Activated CD4-positive, alpha-beta T cell treated with anti-CD3 and anti-CD28 coated beads for 24 hours (primary cell): Measurements from ENCODE around the gene SNTA1.
"Not testable (repeated sequence)": the region's sequence is repeated elsewhere in the genome, so short reads cannot be mapped to it uniquely, and the experiment has no call there.

Source experiments
- DNase-seq, 2 donors: peaks; one replicate each; pipeline ENCODE4 v3.0.0-alpha.2; 2020; ENCODE audit warnings: low read depth in 2 of 2

The SNTA1 gene

GRCh38 chr20:33393609-33394008, 50.0 kb downstream of the SNTA1 start:
- no peak for DNase-seq

DNA sequence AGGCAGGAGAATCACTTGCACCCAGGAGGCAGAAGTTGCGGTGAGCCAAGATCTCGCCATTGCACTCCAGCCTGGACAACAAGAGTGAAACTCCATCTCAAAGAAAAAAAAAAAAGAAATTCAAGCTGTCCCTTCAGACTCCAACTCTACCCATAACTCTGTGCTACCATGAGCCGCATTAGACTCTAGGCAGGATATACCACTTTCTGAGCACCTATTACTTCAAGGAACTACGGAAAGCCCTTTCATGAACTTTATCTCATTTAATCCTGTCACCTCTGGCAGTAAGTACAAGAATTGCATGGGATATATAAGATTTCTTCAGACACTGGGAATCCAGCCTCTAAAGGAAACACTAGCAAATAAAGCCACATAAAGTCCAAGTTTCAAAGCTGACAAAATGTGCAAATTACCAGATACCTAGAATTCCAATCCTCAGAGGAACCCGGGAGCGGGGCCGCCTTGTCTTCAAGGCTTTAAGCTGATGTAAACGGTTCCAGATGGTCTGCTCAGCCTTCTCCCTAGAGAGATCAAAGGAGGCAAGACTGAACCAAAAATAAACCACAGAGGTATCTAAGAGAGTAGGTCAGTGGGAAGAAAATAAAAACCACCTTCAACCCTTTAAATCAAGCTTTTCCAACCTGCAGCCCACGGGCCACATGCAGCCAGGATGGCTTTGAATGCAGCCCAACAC, 51.7 kb downstream of the SNTA1 start:
- no peak for DNase-seq

DNA sequence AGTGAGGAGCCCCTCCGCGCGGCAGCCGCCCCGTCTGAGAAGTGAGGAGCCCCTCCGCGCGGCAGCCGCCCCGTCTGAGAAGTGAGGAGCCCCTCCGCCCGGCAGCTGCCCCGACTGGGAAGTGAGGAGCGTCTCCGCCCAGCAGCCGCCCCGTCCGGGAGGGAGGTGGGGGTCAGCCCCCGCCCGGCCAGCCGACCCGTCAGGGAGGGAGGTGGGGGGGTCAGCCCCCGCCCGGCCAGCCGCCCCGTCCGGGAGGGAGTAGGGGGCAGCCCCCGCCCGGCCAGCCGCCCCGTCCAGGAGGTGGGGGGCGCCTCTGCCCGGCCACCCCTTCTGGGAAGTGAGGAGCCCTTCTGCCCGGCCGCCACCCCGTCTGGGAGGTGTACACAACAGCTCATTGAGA, 54.2 kb downstream of the SNTA1 start:
- not testable (repeated sequence) for DNase-seq

GRCh38 chr20:33388268-33388667, 55.3 kb downstream of the SNTA1 start:
- DNase-seq = no peak

GRCh38 chr20:33387177-33387576, 56.4 kb downstream of the SNTA1 start:
- no peak for DNase-seq

- no peak for DNase-seq
These were observed 56.9 kb downstream of the SNTA1 start for GRCh38 chr20:33386673-33387072.

DNA sequence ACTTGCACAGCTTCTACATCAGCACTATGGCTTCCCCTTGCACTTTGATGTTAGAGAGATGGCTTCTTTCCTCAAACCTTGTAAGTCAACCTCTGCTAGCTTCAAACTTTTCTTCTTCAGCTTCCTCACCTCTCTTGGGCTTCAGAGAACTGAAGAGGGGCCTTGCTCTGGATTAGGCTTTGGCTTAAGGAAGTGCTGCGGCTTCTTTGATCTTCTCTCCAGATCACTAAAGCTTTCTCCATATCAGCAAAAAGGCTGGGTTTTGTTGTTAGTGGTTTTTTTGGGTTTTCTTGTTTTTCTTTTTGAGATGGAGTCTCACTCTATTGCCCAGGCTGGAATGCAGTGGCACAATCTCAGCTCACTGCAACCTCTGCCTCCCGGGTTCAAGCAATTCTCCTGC, 66.2 kb downstream of the SNTA1 start:
- DNase-seq = no peak

- no peak for DNase-seq
These were observed 69.6 kb downstream of the SNTA1 start for GRCh38 chr20:33373735-33374605.

DNA sequence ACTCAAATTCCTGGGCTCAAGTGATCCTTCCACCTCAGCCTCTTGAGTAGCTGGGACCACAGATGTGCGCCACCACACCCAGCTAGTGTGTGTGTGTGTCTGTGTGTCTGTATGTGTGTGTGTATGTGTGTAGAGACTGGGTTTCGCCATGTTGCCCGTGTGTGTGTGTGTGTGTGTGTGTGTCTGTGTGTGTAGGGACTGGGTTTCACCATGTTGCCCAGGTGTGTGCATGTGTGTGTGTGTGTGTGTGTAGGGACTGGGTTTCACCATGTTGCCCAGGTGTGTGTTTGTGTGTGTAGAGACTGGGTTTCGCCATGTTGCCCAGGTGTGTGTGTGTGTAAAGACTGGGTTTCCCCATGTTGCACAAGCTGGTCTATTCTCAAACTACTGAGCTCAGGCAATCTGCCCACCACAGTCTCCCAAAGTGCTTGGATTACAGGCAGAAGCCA, 70.5 kb downstream of the SNTA1 start:
- DNase-seq = no peak

DNA sequence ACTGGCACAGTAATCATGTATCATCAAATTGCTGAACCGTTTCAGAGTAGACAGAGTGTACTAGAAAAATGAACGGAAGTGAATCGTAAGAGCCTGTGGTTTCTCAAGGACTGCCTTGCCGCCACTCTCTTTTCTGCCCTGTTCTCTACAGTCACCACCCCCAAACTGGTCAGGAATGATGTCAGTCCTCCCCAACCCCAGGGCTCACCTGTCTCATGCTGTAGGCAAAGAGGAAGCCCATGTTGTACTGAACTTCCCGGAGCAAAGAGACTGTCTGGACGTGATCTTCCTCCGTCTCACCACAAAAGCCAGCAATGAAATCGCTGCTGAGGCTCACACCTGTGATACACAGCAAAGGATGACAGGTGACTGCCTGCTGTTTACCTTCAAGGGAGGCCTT, 73.3 kb downstream of the SNTA1 start:
- peak in 1 of 2 donors; percentile 1 for DNase-seq

DNA sequence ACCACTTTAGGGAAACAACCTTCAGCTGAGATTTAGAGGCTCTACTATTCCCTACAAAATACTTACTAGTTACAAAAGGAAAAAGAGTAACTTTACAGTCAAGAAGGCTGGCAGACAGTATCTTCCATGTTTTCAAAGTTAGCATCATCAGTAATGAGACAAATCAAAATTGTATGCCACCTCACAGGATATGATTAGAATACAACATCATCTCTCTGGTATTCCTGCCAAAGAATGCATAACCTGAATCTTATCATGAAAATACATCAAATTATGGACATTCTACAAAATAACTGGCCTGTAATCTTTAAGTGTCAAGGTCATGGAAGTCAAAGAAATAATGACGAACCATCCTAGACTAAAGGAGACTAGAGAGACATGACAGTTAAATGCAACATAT, 80.7 kb downstream of the SNTA1 start:
- no peak for DNase-seq

- DNase-seq = no peak
These were observed 83.9 kb downstream of the SNTA1 start for GRCh38 chr20:33359399-33360261.
